Fibroblast of skin of right quadriceps (primary cell): ENCODE data around the gene SLIT3.
"Not testable (repeated sequence)": the region's sequence is repeated elsewhere in the genome, so short reads cannot be mapped to it uniquely, and the experiment has no call there.

ENCODE experiments used
- DNase-seq: peaks from one replicate; pipeline ENCODE4 v3.0.0-alpha.2; 2013

SLIT3 gene

DNA sequence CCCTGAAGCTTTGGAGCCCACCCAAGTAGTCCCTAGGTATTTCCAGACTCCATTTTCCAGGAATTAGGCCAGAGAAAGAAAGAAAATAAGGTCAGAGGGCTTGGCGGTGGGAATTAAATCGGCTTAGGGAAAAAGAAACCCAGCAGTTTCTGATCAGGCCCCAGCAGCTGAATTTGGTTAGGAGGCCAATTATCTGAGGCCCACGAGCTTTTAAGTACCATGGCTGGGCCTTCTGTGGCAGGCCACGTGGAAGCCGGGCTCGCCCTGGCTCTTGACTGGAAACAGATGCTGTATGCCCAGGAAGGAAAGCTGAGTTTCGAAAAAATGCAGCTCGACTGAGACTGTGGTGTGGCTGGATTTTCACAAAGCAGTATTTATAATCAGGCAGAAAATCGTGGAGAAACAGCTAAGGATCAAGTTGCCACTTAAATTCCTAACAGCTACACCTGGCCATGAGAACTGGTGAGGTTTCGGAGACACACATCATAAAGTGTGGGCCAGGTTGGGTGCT, 646.7 kb downstream of the SLIT3 start:
- DNase-seq = peak; percentile 88

DNA sequence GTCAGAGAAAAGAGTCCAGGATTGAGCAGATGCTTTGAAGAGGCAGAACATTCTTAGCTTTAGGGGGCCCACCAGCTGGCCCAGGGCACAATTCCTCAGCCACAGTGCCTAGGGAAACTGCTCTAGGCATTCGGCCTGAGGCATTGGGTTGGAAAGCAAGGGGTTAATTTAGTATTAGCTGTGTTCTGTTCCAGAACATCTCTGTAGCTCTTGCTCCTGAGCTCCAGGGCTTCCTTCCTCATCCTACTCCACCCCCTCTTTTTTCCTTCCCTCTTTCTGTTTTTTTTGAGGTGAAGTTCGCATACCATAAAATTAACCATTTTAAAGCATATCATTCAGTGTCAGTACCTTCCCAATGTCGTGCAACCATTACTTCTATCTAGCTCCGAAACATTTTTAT, 647.3 kb downstream of the SLIT3 start:
- no peak for DNase-seq

DNA sequence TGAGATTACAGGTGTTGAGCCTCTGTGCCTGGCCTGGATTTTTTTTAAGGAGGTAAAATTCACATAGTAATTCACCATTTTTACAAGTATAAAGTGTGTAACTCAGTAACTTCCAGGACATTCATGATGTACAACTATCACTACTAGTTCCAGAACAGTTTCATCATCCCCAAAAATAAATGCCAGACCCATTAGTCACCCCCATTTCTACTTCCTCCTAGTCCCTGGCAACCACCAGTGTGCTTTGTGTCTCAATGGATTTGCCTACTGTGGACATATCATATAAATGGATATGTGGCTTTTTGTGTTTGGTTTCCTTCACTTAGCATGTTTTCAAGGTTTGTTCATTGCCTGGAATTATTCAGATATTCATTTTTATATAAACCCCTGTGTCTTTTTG, 649.3 kb downstream of the SLIT3 start:
- DNase-seq = peak; percentile 95

GRCh38 chr5:168649306-168649705, 651.6 kb downstream of the SLIT3 start:
- DNase-seq = no peak

DNA sequence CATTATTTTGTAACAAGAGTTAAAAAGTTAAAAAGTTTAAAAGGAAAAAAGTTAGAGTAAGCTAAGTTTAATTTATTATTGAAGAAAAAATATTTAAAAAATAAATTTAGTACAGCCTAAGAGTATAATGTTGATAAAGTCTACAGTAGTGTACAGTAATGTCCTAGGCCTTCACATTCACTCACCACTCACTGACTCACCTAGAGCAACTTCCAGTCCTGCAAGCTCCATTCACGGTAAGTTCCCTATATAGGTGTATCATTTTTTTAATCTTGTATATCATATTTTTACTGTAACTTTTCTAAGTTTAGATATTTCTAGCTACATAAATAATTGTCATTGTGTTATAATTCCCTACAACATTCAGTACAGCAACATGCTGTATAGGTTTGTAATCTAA, 652.4 kb downstream of the SLIT3 start:
- DNase-seq = no peak

GRCh38 chr5:168648016-168648415, 652.9 kb downstream of the SLIT3 start:
- no peak for DNase-seq

GRCh38 chr5:168647083-168647482, 653.9 kb downstream of the SLIT3 start:
- peak; percentile 68 for DNase-seq

- no peak for DNase-seq
These were observed 654.6 kb downstream of the SLIT3 start for GRCh38 chr5:168646335-168646734.

DNA sequence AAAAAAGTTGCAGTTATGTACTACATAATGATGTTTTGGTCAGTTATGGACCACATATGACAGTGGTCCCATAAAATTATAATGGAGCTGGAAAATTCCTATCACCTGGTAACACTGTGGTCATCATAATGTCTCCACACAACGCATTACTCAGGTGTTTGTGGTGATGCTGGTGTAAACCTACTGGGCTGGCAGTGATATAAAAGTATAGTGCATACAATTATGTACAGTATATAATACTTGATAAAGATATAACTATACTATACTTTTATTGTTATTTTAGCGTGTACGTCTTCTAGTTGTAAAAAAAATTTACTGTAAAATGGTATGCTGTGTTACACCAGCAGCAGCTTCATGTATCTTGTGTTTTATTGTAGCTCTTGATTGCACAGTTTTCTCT, 655.7 kb downstream of the SLIT3 start:
- DNase-seq = no peak

DNA sequence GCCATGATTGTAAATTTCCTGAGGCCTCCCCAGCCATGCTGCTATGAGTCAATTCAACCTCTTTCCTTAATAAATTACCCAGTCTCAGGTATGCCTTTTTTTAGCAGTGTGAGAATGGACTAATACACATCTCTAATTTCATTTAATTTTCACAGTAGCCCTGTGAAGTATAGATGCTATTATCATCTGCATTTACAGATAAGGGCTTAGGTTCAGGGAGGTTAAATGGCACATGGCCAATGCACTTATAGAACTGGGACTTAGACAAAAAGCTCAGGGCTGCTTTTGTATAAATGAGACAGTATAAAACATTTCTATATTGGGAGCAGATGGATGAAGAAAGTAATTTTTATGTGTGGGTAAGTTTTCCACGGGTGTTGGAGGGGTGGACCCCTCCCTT, 658.9 kb downstream of the SLIT3 start:
- no peak for DNase-seq

DNA sequence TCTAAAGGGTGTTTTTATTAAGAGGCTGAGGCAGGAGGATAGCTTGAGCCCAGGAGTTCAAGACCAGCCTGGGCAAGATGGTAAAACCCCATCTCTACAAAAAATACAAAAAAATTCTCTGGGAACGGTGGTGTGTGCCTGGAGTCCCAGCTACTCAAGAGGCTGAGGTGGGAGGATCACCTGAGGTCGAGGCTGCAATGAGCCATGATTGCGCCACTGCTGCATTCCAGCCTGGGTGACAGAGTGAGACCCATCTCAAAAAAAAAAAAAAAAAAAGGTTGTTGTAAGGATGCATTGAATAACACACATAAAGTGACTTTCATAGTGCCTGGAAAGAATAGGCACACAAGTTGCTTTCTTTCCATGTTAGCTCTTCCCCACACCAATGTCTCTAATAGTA, 662.1 kb downstream of the SLIT3 start:
- DNase-seq = not testable (repeated sequence)

DNA sequence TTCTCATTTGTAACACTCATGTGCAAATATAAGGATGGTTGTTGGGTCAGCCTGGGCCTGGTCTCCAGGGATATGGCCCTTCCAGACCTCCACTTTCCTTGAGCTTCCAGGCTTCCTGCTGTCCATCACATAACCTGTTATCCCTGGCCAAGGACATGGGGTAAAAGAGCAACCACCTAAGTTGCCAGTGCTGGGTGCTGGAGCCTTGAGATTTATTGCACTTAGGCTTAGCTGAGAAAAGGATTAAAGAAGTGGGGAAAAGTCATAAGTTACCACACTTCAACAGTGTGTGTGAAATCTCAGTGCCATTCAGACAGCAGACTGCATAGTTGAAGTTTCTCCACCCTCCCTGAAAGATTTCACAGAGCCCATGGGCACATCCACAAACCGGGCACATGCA, 663.1 kb downstream of the SLIT3 start:
- no peak for DNase-seq

- DNase-seq = no peak
These were observed 663.7 kb downstream of the SLIT3 start for GRCh38 chr5:168637281-168637680.

DNA sequence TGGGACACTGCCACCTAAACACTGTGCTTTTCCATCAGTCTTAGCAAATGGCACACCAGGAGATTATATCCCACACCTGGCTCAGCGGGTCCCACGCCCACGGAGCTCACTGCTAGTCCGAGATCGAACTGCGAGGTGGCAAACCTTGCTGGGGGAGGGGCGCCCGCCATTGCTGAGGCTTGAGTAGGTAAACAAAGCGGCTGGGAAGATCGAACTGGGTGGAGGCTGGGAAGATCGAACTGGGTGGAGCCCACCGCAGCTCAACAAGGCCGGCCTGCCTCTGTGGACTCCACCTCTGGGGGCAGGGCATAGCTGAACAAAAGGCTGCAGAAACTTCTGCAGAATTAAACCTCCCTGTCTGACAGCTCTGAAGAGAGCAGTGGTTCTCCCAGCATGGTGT, 670.0 kb downstream of the SLIT3 start:
- DNase-seq = not testable (repeated sequence)

GRCh38 chr5:168624850-168625364, 676.0 kb downstream of the SLIT3 start:
- peak; percentile 18 for DNase-seq

- no peak for DNase-seq
These were observed 680.1 kb downstream of the SLIT3 start for GRCh38 chr5:168620807-168621206.

DNA sequence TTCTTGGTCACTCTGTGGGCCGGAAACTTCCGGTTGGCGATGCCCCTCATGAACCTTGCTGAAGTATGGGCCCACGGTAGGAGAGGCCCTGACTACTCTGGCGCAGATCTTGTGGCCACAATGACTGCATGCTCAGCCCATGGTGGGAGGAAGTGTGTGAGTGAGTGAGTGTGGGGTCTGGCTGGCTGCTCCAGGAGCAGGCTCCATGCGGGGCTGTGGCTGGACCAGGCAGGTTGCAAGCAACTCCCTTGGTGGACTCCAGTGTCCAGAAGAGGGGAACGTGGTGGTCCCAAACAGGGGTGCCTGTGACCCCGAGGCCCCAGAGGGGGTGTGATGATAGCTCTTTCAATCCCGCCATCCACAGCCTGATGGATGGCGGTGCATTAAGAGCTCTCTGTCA, 686.3 kb downstream of the SLIT3 start:
- no peak for DNase-seq

GRCh38 chr5:168613996-168614395, 686.9 kb downstream of the SLIT3 start:
- no peak for DNase-seq

DNA sequence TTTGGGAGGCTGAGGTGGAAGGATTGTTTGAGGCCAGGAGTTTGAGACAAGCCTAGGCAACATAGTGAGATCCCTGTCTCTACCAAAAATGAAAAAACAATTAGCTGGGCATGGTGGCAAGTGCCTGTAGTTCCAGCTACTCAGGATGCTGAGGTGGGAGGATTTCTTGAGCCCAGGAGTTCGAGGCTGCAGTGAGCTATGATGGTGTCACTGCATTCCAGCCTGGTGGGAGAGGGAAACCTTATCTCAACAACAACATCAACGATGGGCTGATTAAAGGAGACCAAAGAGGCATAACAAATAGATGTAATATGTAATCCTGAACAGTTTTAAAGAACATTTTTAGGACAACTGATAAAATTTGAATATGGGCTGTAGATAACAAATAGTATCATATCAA, 687.5 kb downstream of the SLIT3 start:
- no peak for DNase-seq

- no peak for DNase-seq
These were observed 687.9 kb downstream of the SLIT3 start for GRCh38 chr5:168612996-168613395.

DNA sequence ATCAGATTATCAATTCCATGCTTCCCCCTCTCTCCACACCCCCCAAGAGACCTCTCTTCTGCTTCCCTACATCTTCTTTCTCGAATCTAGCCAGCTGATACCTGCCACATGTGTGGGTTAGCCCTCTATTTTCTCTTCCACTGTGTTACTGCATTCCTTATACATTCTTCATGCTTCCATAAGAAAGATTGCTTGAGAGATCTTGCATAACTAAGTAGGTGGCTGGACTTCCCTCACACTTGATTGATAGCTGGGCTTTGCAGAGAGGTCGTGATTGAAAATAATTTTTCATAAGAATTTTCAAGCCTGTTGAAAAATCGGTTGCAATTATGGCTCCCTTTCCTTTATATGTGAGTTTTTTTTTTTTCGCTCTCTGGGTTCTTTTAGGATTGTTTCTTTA, 688.8 kb downstream of the SLIT3 start:
- DNase-seq = peak; percentile 27
